ENCODE measurements around the gene CCDC136. TPM values are rescaled to one million over a fixed set of nuclear protein-coding genes. Genes with fewer than 3 reads are reported as not detected.

Gene CCDC136
- polyA plus RNA-seq, 1 donor (not counting 4 experiments of a cell fraction or from before 2014, with no cell fraction given), result 1.6 TPM

GRCh38 chr7:128810997-128811396, 19.2 kb downstream of the CCDC136 start:
- dilution Hi-C loops (cut with MboI; ENCODE audit: extremely low pct_ligation_motif_present, low sequenced_read_pairs), result no loop called here
- TF ChIP-seq EZH2 (IDR thresholded peaks at IDR 0.05; ENCODE audit: low read length) (no peak), CTCF (optimal IDR thresholded peaks at IDR 0.05 in 1 of 3, IDR thresholded peaks at IDR 0.05 in 1 of 3, conservative IDR thresholded peaks at IDR 0.05 in 1 of 3; ENCODE audit: extremely low read depth in 1 of 3, insufficient read depth in 2 of 3, low read length in 3 of 3) (no peak)
- Histone ChIP-seq H3K4me2 (ENCODE audit: control insufficient read depth, extremely low read depth, insufficient read depth, low read depth, low read length) (no peak overlapping the region), H3K4me3 (ENCODE audit: control insufficient read depth in 2 of 3, extremely low read depth in 1 of 3, insufficient read depth in 2 of 3, low read depth in 1 of 3, low read length in 3 of 3) (no peak overlapping the region), H3K36me3 (ENCODE audit: control insufficient read depth in 2 of 2, extremely low read depth in 1 of 2, insufficient read depth in 2 of 2, low read length in 2 of 2) (no peaks in the 10 kb centered on the region), H3K27me3 (ENCODE audit: control insufficient read depth, extremely low read depth, insufficient read depth, low read length) (peaks cover 3% of the 10 kb centered on the region), H3K9ac (ENCODE audit: control insufficient read depth, extremely low read depth, insufficient read depth, low read length) (no peak overlapping the region), H3K9me3 (ENCODE audit: control insufficient read depth, low read depth, low read length) (no peaks in the 10 kb centered on the region), H4K20me1 (ENCODE audit: control insufficient read depth, extremely low read depth, insufficient read depth, low read length) (no peaks in the 10 kb centered on the region), H3K79me2 (ENCODE audit: control insufficient read depth, insufficient read depth, low read length) (no peaks in the 10 kb centered on the region), H2AFZ (ENCODE audit: control insufficient read depth, low read length) (no peak overlapping the region), H3K4me1 (ENCODE audit: control insufficient read depth, extremely low read depth, insufficient read depth, low read length) (no peaks in the 10 kb centered on the region), H3K9me1 (ENCODE audit: control insufficient read depth, extremely low read depth, insufficient read depth, low read length) (no peaks in the 10 kb centered on the region), H3K27ac (ENCODE audit: control insufficient read depth, insufficient read depth, low read length) (no peak overlapping the region)
- no peak for DNase-seq (ENCODE audit: low read depth, low spot score)
- no peak for FAIRE-seq

DNA sequence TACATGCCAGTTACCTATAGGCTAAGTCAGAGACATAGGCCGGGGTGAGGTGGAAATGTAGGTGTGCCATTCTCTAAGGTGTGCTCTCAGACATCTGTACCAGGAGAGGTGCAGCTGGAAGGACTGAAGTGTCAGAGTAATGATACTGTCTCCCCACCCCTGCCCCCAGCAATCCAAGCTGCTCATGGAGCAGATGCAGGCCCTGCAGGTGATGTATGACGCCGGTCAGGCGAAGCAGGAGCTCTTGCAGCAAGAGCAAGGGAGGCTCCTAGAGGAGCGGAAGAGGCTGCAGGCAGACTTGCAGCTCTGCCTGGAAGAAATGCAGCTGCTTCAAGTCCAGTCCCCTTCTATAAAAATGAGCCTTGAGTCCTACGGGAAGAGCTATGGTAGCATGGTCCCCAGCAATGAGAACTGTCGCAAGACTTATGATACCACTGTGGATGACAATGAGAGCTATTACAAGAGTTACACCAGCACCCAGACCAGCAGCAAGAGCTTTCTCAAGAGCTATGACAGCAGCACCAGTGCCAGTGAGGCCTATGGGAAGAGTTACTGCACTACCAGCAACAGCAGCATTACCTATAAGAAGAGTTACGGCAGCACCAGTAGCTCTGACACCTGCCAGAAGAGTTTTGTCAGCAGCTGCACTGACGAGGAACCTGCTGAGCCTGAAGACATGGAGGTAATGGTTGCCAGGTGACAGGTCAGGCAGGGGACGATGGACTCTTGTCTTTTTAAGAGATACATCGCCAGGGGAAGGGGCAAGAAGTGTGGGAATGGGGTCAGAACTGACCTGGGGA, 20.1 kb downstream of the CCDC136 start:
- Histone ChIP-seq H2AFZ (ENCODE audit: control insufficient read depth, low read length) (no peak overlapping the region), H4K20me1 (ENCODE audit: control insufficient read depth, extremely low read depth, insufficient read depth, low read length) (no peaks in the 10 kb centered on the region), H3K9me1 (ENCODE audit: control insufficient read depth, extremely low read depth, insufficient read depth, low read length) (no peaks in the 10 kb centered on the region), H3K4me2 (ENCODE audit: control insufficient read depth, extremely low read depth, insufficient read depth, low read depth, low read length) (no peak overlapping the region), H3K79me2 (ENCODE audit: control insufficient read depth, insufficient read depth, low read length) (no peaks in the 10 kb centered on the region), H3K9me3 (ENCODE audit: control insufficient read depth, low read depth, low read length) (no peaks in the 10 kb centered on the region), H3K27ac (ENCODE audit: control insufficient read depth, insufficient read depth, low read length) (no peak overlapping the region), H3K4me1 (ENCODE audit: control insufficient read depth, extremely low read depth, insufficient read depth, low read length) (no peaks in the 10 kb centered on the region), H3K27me3 (ENCODE audit: control insufficient read depth, extremely low read depth, insufficient read depth, low read length) (peaks cover 3% of the 10 kb centered on the region), H3K36me3 (ENCODE audit: control insufficient read depth in 2 of 2, extremely low read depth in 1 of 2, insufficient read depth in 2 of 2, low read length in 2 of 2) (no peaks in the 10 kb centered on the region), H3K9ac (ENCODE audit: control insufficient read depth, extremely low read depth, insufficient read depth, low read length) (no peak overlapping the region), H3K4me3 (ENCODE audit: control insufficient read depth in 2 of 3, extremely low read depth in 1 of 3, insufficient read depth in 2 of 3, low read depth in 1 of 3, low read length in 3 of 3) (no peak overlapping the region)
- dilution Hi-C loops (cut with MboI; ENCODE audit: extremely low pct_ligation_motif_present, low sequenced_read_pairs), result no loop called here
- no peak for FAIRE-seq
- DNase-seq (ENCODE audit: low read depth, low spot score), result no peak
- no peak for TF ChIP-seq EZH2 (IDR thresholded peaks at IDR 0.05; ENCODE audit: low read length)
- TF ChIP-seq CTCF (optimal IDR thresholded peaks at IDR 0.05 in 1 of 3, IDR thresholded peaks at IDR 0.05 in 1 of 3, conservative IDR thresholded peaks at IDR 0.05 in 1 of 3; ENCODE audit: extremely low read depth in 1 of 3, insufficient read depth in 2 of 3, low read length in 3 of 3), result no peak

Data from keratinocyte (primary cell).